NCI-H748 treated with DMSO at 0.1 percent for 48 hours (cell line): ENCODE measurements around the gene MAK.
"Not testable (repeated sequence)": the region's sequence is repeated elsewhere in the genome, so short reads cannot be mapped to it uniquely, and the experiment has no call there.

Experiments
- DNase-seq: peaks from one replicate; lab custom pipeline; 2025; lab: John Stamatoyannopoulos, UW

Gene MAK

DNA sequence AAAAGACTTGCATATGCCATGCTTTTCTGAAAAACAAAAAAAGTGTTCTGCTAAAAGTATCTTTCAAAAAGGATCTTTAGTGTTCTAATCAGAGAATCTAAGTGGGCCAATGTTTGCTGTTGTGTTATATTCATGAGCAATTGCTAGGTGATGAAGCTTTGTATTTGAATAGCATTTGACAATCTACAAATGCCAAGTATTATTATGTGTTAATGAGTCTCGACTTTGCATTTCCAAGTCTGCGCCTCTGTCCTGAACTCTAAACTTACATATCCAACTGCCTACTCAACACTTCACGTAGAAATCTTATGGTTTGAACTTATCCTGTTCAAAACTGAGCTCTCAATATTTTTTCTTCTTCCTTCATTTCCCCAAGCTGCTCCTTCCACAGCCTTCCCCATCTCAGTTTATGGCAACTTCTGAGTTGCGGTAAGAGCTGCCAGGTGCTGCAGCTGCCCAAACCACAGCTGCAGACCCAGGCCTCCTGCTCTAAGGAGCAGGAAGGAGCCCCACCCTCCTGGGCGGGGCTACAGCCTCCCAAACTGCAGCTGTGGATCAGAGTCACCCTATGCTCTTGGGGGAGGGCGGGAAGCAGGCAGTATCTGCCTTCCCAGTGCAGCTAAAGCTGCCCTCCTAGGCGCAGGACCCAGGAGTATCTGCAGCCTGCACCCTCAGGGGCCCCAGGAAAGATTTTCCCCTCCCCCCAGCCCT, 16.7 kb upstream of the MAK start:
- DNase-seq: no peak

DNA sequence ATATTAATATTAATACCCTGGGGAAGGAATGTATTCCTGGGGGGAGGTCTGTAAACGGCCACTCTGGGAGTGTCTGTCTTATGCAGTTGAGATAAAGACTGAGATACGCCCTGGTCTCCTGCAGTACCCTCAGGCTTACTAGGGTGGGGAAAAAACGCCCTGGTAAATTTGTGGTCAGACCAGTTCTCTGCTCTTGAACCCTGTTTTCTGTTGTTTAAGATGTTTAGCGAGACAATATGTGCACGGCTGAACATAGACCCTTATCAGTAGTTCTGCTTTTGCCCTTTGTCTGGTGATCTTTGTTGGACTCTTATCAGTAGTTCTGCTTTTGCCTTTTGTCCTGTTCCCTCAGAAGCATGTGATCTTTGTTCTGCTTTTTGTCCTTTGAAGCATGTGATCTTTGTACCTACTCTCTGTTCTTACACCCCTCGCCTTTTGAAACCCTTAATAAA, 15.5 kb upstream of the MAK start:
- not testable (repeated sequence) for DNase-seq

DNA sequence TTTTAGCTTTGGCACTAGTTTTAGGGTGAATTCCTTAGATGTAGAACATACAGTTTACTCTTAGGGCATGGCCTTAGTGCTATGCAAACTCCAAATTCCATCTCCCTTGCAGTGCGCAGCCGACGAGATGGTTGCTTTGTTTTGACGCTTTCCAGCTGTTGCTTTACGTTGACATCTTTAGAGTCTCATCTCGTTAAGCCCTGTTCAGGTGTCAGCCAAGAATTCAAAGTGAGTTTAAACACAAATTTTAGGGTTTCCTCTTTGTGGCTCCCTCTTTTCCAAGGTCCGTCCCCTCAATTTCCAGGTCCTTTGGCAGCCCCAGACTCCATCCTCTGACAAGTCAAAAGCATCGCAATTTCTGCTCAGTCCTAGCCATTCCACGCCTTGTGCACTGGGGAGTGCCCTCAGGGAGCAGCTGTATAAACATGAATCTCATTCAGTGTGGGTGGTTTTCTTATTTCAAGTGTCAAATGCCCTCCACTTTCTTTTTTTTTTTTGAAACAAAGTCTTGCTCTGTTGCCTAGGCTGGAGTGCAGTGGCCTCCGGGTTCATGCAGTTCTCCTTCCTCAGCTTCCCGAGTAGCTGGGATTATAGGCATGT, 14.1 kb upstream of the MAK start:
- DNase-seq: no peak

DNA sequence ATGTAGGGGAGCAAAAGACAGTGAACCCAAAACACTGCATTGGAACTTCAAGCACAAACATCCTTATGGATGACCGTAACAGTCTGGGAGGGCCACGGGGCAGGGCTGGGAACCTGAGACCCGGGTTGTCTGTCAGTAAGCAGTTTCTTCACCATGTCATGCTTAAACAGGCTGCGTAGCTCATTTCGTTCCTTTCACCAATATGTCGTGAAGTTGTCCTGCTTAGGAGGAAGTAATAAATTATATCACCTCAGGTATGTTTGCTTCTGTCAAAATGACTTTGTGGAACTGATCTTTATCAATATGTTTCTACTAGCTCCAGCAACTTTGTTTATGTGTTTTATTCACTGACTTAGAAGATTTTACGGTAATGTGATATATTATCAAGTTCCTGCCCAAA, 12.4 kb upstream of the MAK start:
- no peak for DNase-seq

DNA sequence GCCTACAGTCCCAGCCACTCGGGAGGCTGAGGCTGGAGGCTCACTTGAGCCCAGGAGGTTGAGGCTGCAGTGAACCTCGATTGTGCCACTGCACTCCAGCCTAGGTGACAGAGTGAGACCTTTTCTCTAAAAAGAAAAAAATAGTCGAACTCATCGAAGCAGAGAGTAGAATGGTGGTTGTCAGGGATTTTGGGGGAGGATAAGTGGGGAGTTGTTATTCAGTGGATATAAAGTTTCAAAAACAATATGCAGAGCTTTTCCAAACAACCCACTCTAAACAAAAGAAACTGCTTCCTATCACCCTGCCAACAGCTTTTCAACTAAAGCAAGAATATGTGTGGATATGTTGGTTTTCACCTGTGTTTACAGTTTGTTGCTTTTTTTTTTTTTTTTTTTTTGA, 11.6 kb upstream of the MAK start:
- no peak for DNase-seq

DNA sequence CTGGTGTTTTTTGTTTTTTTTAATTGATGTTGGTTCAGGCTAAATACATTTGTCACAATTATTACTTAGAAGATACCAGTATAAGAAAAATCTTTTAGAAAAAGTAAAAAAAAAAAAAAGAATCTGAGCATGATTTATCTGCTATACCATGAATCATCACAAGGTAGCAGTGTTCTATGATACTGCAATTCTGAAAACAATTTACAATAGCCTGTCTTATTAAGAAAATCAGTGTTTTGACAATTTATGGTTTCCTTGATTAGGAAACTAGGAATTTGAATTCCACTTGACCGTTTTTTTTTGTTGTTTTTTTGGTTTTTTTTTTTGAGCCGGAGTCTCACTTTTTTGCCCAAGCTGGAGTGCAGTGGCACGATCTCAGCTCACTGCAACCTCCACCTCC, 9.3 kb upstream of the MAK start:
- no peak for DNase-seq

DNA sequence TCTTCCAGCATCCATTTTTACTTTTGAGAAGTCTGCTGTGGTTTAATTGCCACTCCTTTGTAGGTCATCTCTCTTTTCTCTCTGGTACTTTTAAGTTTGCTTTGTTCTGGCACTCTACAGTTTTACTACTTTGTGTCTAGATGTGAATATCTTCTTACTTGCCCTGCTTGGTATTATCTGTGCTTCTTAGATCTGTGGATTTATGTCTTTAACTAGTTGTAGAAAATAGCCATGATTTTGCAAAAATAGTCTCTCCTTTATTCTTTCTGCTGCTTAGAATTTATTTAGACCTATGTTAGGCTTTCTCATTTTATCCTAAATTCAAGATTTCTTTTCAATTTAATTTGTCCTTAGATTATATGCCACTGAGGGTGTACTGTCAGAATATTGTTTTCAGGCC, 5.2 kb upstream of the MAK start:
- DNase-seq: no peak

DNA sequence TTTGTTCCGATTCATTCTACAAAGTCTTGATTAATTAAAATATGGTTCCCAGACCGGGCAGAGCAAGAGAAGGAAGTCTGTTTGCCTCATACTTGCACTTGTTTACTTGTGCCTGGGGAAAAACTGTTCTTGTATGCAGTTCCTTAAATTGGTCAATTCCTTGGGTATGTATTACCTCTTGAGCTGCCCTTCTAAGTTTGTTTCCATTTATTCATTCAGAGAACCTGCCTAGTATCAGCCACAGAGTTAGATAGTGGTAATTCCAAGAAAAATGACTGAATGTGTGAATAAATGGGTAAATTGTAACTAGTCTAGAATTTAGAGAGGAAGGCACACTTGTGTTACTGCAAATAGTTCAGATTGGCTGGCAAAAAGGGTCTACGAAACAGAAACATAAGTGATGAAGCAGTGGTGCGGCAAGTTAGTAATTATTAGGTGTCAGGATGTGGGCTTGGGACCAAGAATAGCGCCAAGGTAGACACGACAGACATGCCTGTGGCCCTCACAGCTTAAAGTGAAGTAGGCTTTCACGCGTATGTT, 525 bp upstream of the MAK start:
- DNase-seq: no peak

DNA sequence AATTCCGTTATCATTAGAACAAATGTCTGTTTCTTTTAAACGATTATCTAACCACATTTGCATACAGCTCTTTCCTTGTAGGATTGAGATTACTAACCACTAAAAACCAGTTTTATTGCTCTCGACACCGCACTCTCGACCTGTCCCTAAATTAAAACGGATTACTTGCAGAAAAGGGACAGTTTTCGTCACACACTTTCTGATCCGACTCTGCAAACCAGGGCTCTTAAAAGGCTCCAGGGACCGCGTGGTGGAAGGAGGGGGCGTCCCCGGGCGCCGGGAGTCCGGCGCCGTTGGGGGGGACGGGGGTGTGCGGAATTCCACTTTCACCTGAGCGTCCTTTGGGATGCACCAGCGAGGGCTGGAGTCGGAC, 731 bp downstream of the MAK start:
- peak; percentile 56 for DNase-seq

DNA sequence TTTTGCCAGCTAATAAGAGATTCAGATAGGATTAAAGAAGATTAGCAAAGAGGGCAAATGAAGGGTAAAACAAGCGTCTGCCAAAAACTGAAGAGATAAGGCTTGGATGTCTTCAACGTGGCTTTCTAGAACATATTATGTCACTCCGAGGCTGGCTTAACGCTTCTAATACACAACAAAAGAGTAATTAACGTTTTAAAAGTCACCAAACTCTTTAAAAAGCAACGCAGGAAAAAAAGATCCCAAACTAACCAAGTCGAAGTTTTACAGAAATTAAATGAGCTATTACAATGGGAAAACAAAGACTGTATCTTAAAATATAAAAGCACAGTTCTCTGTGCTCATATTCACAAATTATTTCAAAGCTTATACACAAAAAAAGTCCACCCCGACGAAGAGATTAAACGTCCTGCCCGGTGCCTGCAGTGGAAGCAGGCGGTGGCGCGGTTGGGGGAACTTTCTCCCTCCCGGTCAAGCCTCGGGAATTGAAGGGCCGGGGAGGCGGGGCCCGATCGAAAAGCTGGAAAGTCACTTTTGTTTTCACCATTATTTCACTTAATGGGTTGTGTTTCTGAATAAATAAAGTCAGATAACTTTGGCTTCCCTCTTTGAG, 1.2 kb downstream of the MAK start:
- peak; percentile 56 for DNase-seq

DNA sequence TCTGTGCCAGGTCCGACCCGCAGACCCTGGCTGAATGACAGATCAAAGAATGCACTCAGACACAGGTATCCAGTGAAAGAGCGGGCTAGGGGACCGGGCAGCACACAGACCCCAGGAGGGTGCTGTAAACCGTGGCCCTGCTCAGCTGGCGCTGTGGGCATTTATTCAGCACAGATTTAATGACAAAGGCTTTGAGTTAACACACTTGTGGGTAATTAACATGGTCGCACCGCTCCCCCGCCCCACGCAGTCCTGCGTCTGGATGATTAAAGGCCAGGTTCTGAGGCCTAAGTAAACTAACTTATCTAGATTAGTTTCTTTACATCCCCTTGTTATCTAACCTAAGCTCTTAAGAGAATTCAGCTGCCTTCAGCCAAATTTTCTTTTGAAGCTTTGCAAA, 3.5 kb downstream of the MAK start:
- no peak for DNase-seq

DNA sequence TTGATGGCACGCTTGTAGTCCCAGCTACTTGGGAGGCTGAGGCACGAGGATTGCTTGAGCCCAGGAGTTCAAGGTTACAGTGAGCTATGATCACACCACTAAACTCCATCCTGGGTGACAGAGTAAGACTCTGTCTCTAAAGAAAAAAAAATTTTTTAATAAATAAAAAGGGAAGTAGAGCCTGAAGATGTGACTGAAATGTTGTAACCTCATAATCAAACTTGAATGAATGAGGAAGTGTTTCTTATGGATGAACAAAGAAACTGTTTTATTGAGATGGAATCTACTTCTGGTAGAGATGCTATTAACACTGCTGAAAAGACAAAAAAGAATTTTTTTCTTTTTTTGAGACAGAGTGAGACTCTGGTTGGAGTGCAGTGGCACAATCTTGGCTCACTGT, 6.7 kb downstream of the MAK start:
- DNase-seq: no peak

DNA sequence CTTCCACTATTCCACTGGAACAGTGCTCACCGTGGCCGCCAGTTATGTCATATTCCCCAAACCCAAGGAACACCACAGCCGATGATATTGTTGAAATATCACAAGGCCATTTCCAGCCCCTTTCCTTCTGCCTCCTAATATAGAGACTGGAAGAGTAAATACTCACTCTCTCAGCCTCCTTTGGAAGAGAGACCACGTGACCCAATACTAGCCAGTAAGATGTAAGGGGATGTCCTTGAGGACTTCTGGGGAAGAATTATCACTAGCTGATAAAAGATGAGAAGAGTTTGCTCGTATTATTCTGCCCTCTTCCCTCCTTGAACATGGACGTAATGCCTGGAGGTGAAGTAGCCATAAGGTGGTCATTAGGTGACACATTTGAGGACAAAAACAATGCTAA, 13.5 kb downstream of the MAK start:
- DNase-seq: no peak

DNA sequence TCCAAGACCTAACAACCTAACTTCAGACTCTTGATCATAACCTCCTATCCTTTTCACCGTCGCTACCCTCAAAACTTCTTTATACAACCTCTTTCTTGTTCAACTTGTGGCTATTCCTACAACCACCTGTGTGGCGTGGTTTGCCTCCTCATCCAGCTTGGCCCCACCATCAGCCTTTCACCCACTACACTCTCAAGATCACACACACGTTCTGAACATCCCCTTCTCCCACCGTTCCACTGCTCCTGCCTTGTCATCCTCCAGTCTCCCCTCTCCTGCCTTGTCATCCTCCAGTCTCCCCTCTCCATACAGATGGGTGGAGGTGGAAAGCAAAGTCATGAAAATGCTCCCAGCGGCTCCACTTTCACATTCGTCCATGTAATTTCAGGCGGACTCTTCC, 14.0 kb downstream of the MAK start:
- no peak for DNase-seq

DNA sequence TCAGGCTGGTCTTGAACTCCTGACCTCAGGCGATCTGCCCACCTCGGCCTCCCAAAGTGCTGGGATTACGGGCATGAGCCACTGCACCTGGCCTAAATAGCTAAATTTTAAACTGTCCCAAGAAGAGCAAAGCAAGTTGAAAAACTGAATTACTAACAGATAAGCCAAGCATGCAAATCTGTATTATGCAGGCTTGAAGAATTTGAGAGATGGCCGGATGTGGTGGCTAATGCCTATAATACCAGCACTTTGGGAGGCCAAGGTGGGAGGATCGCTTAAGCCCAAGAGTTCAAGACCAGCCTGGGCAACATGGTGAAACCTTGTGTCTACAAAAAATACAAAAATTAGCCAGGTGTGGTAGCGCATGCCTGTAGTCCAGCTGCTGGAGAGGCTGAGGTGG, 24.2 kb downstream of the MAK start:
- DNase-seq: not testable (repeated sequence)

DNA sequence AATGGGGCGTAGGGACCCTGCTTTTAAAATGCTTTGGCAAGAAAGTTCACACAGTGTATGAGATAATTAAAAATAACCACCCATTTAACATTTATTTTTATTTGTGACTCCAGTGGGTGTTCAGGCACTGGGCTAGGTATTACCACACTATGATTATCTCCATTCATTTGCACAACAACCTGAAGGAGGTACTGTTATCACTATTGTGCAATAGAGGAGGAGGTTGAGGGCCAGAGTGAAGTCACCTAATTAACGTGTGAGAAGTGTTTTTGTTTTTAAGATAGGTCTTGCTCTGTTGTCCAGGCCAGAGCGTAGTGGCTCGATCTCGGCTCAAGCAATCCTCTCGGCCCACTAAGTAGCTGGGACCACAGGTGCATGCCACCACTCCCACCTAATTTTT, 29.2 kb downstream of the MAK start:
- DNase-seq: no peak

DNA sequence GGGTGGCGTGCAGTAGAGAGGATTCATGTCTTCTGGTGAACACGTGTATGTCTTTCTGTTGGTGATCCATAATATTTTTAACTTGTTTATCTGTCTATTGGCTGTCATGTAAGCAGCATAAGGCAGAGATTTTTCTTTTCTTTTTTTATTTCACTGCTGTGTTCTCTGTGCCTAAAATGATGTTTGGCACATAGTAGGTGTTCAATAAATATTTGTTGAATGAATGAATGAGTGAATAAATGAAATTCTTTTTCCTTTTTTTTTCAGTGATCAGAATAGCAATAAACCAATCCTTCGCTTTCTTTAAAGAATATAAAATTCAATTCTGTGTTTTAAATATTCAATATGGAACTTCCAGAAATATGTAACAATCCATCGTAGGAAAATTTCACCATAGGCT, 30.0 kb downstream of the MAK start:
- DNase-seq: no peak

DNA sequence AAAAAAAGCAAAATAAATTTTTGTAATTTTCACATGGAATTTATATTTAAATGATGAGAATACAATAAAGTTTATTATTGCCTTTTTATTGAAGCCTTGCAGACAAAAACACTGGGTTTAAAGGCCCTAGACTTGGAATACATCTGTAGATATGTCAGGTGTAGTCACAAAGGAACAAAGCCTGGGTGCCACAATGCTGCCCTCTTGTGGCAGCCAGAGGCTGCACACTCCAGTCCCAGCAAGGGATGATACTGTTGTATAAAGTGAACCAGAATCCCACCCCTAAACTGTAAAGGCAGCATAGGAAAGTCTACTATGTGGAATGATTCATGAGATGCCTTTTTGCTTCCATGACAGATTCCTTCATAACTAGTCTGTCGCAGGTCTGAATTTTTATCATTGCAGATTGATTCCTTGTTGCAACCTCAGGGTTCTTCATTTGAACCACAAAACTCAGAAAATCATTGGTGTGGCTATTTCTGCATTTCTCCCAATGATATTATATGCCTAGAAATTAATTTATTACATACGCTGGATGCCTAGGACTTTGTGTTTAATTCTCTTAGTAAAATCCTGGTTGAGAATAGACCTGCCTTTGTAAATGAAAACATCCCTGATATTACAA, 37.0 kb downstream of the MAK start:
- peak; percentile 72 for DNase-seq

DNA sequence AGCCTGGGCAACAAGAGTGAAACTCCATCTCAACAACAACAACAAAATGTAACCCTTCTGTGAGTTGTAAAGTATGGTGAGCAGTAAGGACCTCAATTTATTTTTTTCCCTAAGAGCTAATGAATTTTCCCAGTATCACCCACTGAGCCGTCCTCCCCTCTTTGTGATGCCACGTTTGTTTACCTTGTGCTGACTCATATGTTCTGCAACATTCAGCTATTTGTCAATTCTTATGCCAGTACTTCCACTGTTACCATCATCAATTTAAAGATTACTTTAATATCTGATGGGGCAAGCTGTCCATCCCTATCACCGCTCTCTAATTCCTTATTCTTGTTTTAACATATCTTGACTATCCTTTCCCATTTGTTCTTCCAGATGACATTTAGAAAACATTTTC, 37.5 kb downstream of the MAK start:
- DNase-seq: no peak

DNA sequence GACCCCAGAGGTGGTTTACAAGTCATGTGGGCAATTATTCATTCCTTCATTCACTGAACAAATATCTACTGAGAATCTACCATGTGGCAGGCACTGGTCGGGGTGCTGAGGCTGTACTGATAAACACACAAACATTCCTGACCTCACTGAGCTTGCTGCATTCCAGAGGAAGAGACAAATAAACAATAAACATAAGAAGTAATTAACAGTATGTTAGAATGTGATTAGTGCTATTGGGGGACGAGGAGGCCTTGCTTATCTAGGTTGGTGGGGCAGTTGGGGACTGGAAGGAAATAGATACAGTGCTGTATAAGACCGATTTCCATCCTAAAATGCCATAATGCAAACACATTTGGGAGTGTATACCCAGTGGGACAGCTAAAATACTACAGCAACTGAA, 44.1 kb downstream of the MAK start:
- DNase-seq: no peak

DNA sequence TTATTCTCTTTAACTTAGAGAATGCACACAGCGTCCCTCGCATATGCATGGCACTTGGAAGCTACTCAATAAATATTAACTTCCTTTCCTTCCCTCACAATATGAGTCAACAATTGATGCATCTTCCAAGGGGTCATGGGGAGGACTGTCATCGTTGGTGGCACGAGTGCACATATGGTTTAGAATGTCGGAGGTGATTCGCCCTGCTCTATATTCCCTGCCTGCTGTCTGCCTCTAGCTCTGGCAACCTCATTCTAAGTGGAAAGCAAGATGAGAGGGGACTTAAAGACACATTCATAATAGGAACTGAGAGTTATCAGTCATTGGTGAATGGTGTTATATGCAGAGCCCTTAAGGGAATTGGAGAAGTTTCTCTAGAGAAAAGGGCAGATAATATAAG, 44.6 kb downstream of the MAK start:
- no peak for DNase-seq

DNA sequence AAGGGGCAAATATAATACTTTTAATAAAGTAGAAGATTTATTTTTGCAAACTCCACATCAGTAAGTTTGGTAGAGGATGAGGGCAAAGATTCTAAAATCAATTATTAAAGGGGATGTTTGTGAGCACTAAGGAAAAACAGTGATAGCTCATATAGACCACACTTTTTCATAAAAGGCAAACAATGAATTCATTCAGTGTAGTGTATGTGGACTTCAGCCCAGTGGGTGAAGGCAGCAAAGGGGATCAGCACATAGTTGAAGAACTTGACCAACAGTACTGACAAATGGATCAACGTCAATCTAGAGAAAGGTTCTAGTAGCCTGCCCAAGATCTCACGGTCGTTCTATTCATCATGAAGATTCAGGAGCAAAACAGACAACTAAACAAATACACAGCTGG, 45.3 kb downstream of the MAK start:
- no peak for DNase-seq

DNA sequence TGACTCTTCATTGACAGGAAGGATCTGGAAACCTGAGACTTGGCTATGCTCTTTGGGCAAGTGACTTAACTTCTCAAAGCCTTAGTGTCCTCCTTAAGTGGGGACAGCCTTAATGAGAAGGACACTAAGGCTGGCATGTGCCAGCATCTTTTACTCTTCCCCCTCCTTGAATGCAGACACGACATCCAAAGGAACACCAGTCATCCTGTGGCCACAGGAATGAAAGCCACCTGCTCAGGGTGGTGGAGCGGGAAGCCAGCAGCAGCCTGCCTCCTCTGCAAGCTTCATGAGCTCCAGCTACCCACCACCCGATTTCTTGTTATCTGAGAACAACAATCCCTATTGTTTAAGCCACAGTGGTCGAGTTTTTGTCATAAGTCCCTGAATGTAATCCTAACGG, 46.2 kb downstream of the MAK start:
- no peak for DNase-seq
